ENCODE data around the gene DUT. TPM values are rescaled to one million over a fixed set of nuclear protein-coding genes. Genes with fewer than 3 reads are reported as not detected.

DUT gene
- total RNA-seq, 2 donors from 2014 or later = 87.0 to 104 TPM

DNA sequence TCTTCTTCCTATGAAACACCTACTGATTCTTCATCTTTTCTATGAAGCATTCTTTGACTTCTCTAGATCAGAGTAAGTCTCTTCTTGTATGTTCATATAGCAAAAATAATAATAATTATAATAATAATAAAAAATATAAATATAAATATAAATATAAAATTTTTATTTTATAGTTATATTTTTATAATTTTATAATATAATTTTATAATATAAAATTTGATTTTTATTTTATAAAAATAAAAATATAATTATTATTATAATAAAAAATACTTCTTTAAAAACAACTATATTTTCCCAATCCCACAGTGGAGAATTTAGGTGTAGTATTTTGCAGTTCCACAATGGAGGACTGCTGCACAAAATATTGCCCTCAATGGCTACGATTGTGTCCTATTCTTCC lies 34.3 kb downstream of the DUT start:
- Histone ChIP-seq H3K9me3 (no peaks in the 10 kb centered on the region), H3K27ac (no peak overlapping the region), H3K27me3 (replicated peaks; ENCODE audit: insufficient read depth) (no peaks in the 10 kb centered on the region), H3K36me3 (no peaks in the 10 kb centered on the region), H3K4me1 (replicated peaks) (no peaks in the 10 kb centered on the region), H3K4me3 (no peak overlapping the region)
- TF ChIP-seq, protein P1, sequence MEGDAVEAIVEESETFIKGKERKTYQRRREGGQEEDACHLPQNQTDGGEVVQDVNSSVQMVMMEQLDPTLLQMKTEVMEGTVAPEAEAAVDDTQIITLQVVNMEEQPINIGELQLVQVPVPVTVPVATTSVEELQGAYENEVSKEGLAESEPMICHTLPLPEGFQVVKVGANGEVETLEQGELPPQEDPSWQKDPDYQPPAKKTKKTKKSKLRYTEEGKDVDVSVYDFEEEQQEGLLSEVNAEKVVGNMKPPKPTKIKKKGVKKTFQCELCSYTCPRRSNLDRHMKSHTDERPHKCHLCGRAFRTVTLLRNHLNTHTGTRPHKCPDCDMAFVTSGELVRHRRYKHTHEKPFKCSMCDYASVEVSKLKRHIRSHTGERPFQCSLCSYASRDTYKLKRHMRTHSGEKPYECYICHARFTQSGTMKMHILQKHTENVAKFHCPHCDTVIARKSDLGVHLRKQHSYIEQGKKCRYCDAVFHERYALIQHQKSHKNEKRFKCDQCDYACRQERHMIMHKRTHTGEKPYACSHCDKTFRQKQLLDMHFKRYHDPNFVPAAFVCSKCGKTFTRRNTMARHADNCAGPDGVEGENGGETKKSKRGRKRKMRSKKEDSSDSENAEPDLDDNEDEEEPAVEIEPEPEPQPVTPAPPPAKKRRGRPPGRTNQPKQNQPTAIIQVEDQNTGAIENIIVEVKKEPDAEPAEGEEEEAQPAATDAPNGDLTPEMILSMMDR (IDR thresholded peaks at IDR 0.05) = no peak
- no peak for TF ChIP-seq POLR2A (IDR thresholded peaks at IDR 0.05)
- TF ChIP-seq POLR2AphosphoS5 (IDR thresholded peaks at IDR 0.05) = no peak
- DNase-seq (ENCODE audit: low spot score) = no peak
- intact Hi-C loops (cut with DNase I) = no loop called here
- 100% methylated on average over 1 of the region's 1 CpG for WGBS

DNA sequence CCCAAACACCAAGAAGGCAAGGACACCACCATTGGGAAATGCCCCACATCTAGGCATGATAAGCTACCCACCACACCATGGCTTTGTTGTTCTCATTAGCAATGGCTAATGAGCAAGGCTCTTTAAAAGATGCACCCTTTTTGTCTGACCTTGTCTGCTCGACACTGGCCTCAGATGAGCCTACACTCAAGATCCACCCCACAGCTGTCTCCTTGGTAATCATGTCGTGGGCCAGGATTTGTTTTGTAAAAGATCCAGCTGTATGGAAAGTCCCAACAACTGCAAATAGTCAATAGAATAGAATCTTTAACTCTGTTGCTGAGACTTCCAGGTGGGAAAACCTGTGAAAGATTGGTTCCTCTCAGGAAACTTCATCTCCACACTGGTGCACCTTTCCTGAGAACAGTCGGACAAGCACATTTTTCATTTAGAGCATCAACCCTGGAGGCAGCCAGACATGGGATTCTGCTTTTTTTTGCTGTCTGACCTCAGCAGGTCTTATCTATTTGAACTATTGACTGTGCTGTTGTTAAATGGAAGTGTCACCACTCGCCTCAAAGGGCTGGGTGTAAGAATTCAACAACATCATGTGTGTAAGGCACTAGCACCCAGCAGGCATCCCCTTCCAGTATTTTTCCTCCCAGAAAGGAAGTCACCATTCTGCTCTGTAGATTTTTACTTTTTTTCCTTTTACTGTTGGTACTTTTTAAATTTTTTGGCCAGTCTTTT lies 35.5 kb downstream of the DUT start:
- no peak overlapping the region for H3K27ac ChIP-seq
- intact Hi-C loops (cut with DNase I) = no loop called here

DNA sequence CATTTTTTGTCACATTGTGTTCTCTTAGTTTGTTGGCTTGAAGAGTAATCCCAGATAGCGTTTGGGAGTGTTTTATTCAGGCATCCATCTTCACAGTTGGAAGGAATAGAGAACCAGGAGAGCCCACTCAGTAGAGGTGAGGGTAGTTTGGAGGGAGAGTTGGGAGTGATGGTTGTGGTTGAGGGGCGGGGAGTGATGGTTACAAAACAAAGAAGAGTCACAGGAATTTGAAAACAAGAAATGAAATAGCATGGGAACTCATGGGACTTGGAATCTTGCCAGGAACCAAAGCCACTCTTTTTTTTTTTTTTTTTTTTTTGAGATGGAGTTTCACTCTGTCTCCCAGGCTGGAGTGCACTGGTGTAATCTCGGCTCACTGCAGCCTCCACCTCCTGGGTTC lies 36.3 kb downstream of the DUT start:
- Histone ChIP-seq H3K27me3 (replicated peaks; ENCODE audit: insufficient read depth) (no peaks in the 10 kb centered on the region), H3K4me3 (no peak overlapping the region), H3K4me1 (replicated peaks) (no peaks in the 10 kb centered on the region), H3K36me3 (no peaks in the 10 kb centered on the region), H3K9me3 (no peaks in the 10 kb centered on the region), H3K27ac (no peak overlapping the region)
- WGBS = 76% methylated on average over 3 of the region's 3 CpGs
- intact Hi-C loops (cut with DNase I) = no loop called here
- TF ChIP-seq, protein P1 (IDR thresholded peaks at IDR 0.05) = no peak
- TF ChIP-seq POLR2AphosphoS5 (IDR thresholded peaks at IDR 0.05) (no peak), POLR2A (IDR thresholded peaks at IDR 0.05) (no peak)
- DNase-seq (ENCODE audit: low spot score) = no peak

More for the DNA sequence above, 35.5 kb downstream of the DUT start:
- Histone ChIP-seq H3K4me1 (replicated peaks) (no peaks in the 10 kb centered on the region), H3K27me3 (replicated peaks; ENCODE audit: insufficient read depth) (no peaks in the 10 kb centered on the region), H3K36me3 (no peaks in the 10 kb centered on the region), H3K4me3 (no peak overlapping the region), H3K9me3 (no peaks in the 10 kb centered on the region)
- WGBS = 75% methylated on average over 4 of the region's 4 CpGs
- DNase-seq (ENCODE audit: low spot score) = no peak
- TF ChIP-seq POLR2AphosphoS5 (IDR thresholded peaks at IDR 0.05) (no peak), POLR2A (IDR thresholded peaks at IDR 0.05) (no peak)
- TF ChIP-seq, protein P1 (IDR thresholded peaks at IDR 0.05) = no peak

DNA sequence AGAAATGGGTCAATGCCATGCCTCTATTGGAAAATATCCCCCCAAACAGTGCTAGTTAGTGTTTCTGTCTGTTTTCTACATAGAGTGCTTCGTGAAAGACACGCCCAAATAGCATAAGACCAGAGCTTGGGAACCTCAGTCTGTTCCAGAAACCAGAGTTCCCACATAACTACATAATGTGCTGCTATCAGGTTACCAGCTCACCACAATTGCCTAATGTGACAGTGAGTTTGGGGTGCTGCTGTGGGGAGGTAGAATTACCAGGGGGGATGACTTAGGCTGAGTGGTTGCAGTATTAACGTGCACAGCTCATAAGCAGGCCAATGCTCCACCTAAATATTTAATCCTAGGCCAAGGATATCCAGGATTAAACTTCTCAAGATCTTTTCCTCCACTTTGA lies 39.2 kb downstream of the DUT start:
- H3K27ac ChIP-seq = no peak overlapping the region
- no peak overlapping the region for H3K4me3 ChIP-seq
- 62% methylated on average over 3 of the region's 3 CpGs for WGBS

More for the DNA sequence above, 39.2 kb downstream of the DUT start:
- Histone ChIP-seq H3K36me3 (no peaks in the 10 kb centered on the region), H3K9me3 (no peaks in the 10 kb centered on the region), H3K27me3 (replicated peaks; ENCODE audit: insufficient read depth) (no peaks in the 10 kb centered on the region), H3K4me1 (replicated peaks) (no peaks in the 10 kb centered on the region)
- no peak for DNase-seq (ENCODE audit: low spot score)
- intact Hi-C loops (cut with DNase I) = no loop called here
- TF ChIP-seq POLR2AphosphoS5 (IDR thresholded peaks at IDR 0.05) = no peak
- TF ChIP-seq, protein P1 (IDR thresholded peaks at IDR 0.05) = no peak
- TF ChIP-seq POLR2A (IDR thresholded peaks at IDR 0.05) = no peak
